NCI-H446 treated with DMSO at 0.1 percent for 48 hours (cell line): ENCODE measurements around the gene PGF.
"Not testable (repeated sequence)": the region's sequence is repeated elsewhere in the genome, so short reads cannot be mapped to it uniquely, and the experiment has no call there.

Experiments used
- DNase-seq: peaks from one replicate; lab custom pipeline; 2025; lab: John Stamatoyannopoulos, UW

PGF gene

DNA sequence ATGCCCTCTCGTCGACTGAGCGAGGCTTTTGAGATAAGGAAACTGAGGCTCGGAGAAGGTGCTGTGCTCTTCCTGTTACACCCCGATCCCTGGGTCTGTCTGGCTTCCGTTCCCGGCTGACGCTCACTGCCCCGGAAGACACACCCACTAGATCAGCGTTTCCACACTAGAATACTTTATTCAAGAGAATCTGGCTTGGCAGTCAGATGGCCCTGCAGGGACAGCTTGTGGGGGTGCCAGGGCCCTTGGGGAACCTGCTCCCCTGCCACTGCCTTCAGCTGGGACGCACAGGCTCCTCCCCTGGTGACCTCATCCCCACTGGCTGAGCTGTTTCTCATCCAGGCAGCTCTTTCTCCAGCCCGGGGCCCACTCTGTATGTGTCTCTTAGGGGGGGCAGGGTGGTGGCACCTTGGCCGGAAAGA lies 13.7 kb downstream of the PGF start:
- no peak for DNase-seq

GRCh38 chr14:74940956-74941565 lies 14.3 kb downstream of the PGF start:
- DNase-seq, result no peak

DNA sequence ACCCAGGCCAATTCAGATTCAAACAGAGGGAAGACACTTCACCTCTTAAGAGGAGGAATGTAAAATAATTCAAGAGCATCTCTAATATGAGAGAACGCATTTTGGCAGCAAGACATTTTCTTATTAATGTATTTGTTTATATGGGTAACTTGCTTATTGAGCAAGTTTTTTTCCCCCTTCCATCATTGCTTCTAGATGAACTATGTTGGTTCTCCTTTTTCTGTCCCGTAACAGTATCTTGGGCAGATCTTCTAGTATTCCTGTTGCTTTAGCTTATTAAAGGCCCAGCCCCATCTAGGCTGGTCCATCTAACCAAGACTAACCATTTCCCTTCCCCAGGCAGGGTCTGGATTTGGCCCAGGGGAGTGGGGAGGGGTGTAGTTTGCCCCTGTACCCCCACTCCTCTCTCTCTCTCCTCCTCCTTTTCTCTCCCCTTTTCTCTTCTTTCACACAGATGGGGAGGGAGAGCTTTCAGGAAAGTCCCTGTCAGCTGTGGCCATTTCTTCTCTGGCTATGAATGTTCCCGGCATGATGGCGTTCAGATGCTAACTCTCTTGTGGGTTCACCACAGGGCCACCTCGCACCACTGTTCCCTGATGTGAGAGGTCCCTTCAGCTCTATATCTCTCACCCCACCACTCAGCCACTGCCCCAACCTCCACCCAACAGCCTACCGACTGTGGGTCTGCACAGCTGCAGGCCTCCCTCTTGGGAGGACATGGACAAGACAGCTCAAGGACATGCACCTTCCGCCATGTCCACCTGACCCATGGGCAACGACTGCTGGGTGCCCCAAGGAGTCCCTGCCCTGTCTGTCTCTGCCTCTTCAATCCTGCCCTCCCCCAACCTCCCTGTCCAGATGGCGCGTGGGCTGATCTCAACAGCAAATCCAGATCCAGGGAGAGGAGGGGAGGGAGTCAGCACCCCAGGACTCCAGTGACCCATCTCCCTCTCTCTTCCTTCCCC lies 16.6 kb downstream of the PGF start:
- DNase-seq, result no peak

DNA sequence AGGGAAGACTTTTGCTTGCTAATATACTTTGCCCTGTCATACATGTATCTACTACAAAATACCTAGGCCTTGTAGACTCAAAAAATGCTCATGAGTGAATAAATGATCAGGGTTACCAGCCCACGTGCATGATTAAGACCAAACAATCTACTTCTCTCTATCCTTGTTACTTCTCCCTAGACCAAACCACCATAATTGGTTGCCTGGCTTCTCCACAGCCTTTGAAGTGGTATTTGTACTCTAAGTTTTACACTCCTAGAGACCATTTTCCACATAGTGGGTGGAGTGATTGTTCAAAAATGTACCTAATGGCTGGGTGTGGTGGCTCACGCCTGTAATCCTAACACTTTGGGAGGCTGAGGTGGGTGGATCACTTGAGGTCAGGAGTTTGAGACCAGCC lies 18.2 kb downstream of the PGF start:
- DNase-seq, result no peak

GRCh38 chr14:74936731-74937130 lies 18.7 kb downstream of the PGF start:
- no peak for DNase-seq

- DNase-seq, result no peak
These were observed 19.2 kb downstream of the PGF start for GRCh38 chr14:74936151-74936550.

DNA sequence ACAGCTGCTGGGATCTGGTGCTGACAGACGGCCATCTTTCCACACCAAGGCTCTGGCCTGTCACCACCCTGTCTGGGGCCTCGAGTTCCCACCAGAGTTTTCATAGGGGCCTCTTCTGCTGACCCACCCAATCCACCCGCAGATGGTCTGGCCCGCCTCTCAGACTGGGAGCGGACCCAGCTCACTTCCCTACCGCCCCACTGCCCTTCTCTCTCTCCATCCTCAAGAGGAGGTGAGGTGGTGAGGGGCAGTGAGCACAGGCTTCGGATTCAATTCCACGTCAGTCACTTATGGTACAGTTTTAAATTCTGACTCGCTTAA lies 20.1 kb downstream of the PGF start:
- no peak for DNase-seq

DNA sequence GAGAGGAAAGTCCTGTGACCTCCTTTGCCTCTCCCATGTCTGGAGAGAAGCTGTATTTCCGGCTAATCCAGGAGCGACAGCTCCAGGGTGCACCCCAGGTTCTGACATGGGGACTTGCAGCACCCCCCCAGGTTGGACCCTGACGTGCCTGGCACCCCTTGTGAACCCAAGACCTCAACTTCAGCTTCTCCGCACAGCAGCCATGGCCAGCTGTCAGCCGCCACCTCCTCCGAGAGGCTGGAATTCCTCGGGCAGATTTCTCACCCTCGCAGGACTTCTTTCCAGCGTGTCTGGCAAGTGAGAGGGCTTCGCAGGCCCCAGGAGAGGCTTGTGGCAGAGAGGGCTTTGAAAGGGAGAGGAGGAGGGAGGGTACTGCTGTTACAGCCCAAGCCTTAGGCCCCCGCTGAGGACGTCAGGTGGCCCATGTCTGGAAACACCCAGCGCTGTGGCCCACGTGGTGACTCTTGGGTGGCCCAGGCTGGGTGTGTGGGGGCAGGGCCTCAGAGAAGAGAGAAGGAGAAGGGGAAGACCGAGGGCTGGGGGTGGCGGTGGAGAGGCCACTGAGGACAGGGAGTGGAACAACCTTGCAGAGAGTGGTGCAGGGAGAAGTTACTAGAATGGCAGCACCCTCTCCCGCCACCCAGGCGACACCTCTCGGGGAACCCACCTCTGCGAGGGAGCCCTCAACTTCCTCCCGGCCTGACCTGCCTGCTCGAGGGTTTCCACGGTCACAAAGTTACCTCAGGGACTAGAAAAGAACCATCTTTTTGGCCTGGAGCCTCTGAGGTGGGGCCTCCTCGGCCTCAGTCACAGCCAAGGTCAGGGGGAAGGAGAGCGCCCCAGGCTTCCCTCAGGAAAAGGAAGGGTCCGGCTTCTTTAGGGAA lies 20.7 kb downstream of the PGF start:
- no peak for DNase-seq

GRCh38 chr14:74934041-74934440 lies 21.4 kb downstream of the PGF start:
- no peak for DNase-seq

GRCh38 chr14:74932936-74933335 lies 22.5 kb downstream of the PGF start:
- not testable (repeated sequence) for DNase-seq

DNA sequence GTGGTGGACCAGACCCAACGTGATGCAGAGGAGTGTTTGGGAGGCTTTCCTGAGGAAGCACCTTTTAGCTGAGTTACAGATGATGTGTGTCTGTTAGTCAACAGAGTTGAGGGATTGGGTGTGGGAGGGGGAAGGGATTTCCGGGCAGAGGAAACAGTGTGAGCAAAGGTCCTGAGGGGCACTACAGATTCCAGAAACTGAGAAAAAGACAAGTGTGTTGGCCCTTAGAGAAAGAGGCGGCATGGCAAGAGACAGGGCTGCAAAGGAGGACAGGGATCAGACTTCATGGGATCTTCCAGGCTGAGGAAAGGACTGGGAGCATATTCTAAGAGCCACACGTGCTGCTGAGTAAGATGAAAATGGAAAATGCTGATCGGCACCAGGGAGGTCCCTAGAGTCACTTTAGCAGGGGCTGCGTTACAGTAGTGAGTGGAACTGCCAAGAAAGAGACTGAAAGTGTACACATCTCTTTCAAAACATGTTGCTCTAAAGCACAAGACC lies 22.9 kb downstream of the PGF start:
- no peak for DNase-seq

GRCh38 chr14:74931744-74932143 lies 23.7 kb downstream of the PGF start:
- DNase-seq, result not testable (repeated sequence)

DNA sequence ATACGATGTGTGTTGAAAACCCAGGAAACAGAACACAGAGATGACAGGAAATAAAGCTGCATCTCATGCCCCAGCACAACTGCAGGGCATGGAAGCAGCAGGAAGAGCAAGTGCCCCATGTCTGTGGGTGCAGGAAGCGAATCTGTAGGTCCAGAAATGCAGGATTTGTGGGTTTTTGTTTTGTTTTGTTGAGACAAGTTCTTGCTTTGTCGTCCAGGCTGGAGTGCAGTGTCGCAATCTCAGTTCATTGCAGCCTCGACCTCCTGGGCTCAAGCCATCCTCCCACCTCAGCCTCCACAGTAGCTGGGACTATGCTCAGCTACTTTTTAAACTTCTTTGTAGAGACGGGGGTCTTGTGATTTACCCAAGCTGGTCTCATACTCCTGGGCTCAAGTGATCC lies 26.2 kb downstream of the PGF start:
- no peak for DNase-seq

DNA sequence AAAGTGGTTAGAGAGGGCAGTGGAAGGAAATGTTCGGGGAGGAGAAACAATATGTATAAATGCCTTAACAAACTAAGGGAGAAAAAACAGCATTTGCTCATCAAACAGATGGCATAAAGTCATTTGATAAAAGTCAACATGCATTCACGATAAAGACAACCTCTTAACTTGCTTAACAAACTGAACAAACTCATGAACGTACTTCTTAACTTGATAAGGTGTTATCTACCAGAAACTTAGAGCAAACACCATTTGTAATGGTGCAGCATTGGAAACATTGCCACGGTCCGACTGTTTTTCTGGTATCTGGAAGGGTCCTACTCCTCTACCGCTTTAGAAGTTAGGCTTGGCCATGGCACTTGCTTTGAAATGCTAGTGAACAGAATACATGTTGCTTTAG lies 28.2 kb downstream of the PGF start:
- no peak for DNase-seq

GRCh38 chr14:74924061-74924460 lies 31.3 kb downstream of the PGF start:
- DNase-seq, result no peak

DNA sequence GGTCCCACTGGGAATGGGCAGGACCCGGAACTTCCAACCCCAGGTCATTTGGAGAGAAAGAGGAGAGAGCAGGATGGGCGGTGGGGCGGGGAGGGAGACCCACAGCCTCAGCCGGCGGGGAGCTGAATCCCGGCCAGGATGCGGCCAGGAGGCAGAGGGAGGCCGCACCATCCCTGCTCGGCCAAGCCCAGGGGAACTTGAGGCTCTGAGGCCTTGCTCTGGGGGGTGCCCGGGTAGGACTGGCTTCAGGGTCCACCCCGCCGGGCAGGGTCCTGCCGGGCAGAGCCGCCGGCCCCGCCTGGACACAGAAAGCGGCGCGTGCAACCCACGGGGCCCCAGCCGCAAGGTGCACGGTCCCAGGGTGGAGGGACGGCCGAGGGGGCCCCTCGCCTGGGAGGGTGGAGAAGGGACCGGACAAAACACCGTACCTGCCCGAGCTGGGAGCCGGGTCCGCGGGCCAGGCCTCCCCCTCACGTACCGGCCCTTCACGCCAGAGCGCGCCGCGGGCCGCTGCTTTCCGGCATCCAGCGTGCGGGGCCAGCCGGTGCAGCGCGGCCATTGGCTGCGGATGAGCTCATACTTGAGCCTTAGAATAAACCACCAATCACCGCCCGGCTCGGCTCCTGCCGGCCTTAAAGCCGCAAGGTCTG lies 32.5 kb downstream of the PGF start, which contains the start of gene RPS6KL1:
Gene RPS6KL1, minus strand, starts transcription at position 509 of the 650 bp plus-strand sequence. CDS start 1,719 bp downstream, outside the sequence.
- peak; percentile 80 for DNase-seq

GRCh38 chr14:74921987-74922751 lies 33.2 kb downstream of the PGF start:
- DNase-seq, result no peak

- no peak for DNase-seq
These were observed 34.3 kb downstream of the PGF start for GRCh38 chr14:74921053-74921620.

DNA sequence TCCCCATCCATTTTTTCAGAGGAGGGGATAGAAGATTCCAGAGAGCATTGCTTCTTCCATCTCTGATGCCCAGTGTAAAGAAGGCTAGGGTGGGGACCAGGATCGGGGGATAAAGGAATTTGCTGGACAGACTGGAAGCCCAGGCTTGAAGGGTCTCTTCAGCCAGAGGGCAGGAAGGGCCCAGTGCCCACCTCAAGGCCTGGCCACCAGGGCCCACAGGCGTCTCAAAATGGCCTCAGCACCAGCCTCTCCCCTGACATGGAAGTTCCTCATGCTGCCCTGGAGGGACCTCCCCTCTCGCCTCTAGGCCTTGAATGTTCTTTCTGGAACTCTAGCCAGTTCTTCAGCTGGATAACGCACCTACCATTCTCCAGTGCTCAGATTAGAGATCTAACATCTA lies 35.1 kb downstream of the PGF start:
- no peak for DNase-seq

- no peak for DNase-seq
These were observed 35.8 kb downstream of the PGF start for GRCh38 chr14:74919421-74920165.
